ENCODE measurements around the gene KCNK15. TPM values are rescaled to one million over a fixed set of nuclear protein-coding genes. Genes with fewer than 3 reads are reported as not detected.

The KCNK15 gene
- total and polyA plus RNA-seq, 4 donors = 0.08 to 0.11 (median 0.08) TPM; not detected in 1

- no peaks in the 10 kb centered on the region for H3K36me3 ChIP-seq (ENCODE audit: control insufficient read depth in 4 of 4, insufficient read depth in 3 of 4, low read depth in 1 of 4, low read length in 3 of 4)
- 65% methylated on average over 7 of the region's 7 CpGs for WGBS
- no peaks in the 10 kb centered on the region for H3K27me3 ChIP-seq (ENCODE audit: control insufficient read depth in 4 of 4, insufficient read depth in 4 of 4, low read length in 3 of 4)
- H3K4me3 ChIP-seq (ENCODE audit: low read depth in 1 of 3, low read length in 3 of 3) = no peak overlapping the region
- no peaks in the 10 kb centered on the region for H3K9me3 ChIP-seq (ENCODE audit: control insufficient read depth in 4 of 4, low read length in 3 of 4)
- TF ChIP-seq RXRA (IDR thresholded peaks at IDR 0.05) = no peak
- no peak for TF ChIP-seq SP1 (IDR thresholded peaks at IDR 0.05)
- TF ChIP-seq REST (IDR thresholded peaks at IDR 0.05) = no peak
- no peak for TF ChIP-seq NR2F2 (IDR thresholded peaks at IDR 0.05)
- no peak for TF ChIP-seq TAF1 (conservative IDR thresholded peaks at IDR 0.05)
- no peak for TF ChIP-seq JUND (IDR thresholded peaks at IDR 0.05)
- no peak for TF ChIP-seq FOXA1 (IDR thresholded peaks at IDR 0.05)
- no peak for TF ChIP-seq MAX (IDR thresholded peaks at IDR 0.05)
- no peak for TF ChIP-seq EGR1 (IDR thresholded peaks at IDR 0.05; ENCODE audit: low read depth in 2 of 2)
- TF ChIP-seq YY1 (IDR thresholded peaks at IDR 0.05) = no peak
- TF ChIP-seq HNF4A (conservative IDR thresholded peaks at IDR 0.05) = no peak
- no peak for TF ChIP-seq RAD21 (IDR thresholded peaks at IDR 0.05)
- TF ChIP-seq GABPA (IDR thresholded peaks at IDR 0.05 in 1 of 2, conservative IDR thresholded peaks at IDR 0.05 in 1 of 2) = no peak
- H3K4me1 ChIP-seq (ENCODE audit: control insufficient read depth in 4 of 4, insufficient read depth in 4 of 4, low read length in 3 of 4) = peaks cover 7 to 14% (median 8%) of the 10 kb centered on the region in 4 donors
- DNase-seq (ENCODE audit: low spot score) = no peak
- no peak overlapping the region for H3K27ac ChIP-seq (ENCODE audit: low read depth in 1 of 2, low read length in 2 of 2)
- H3K9ac ChIP-seq (ENCODE audit: low read depth in 1 of 2, low read length in 2 of 2) = no peak overlapping the region
Measured at GRCh38 chr20:44743080-44743701, 2.5 kb upstream of the KCNK15 start.

- TF ChIP-seq CTCF (IDR thresholded peaks at IDR 0.05; ENCODE audit: low read depth, low read length, missing input control) = no peak
- peaks cover 7 to 14% (median 8%) of the 10 kb centered on the region in 4 donors for H3K4me1 ChIP-seq (ENCODE audit: control insufficient read depth in 4 of 4, insufficient read depth in 4 of 4, low read length in 3 of 4)
- H3K4me3 ChIP-seq (ENCODE audit: low read depth in 1 of 3, low read length in 3 of 3) = no peak overlapping the region
- WGBS = 93% methylated on average over 12 of the region's 12 CpGs
- no peaks in the 10 kb centered on the region for H3K36me3 ChIP-seq (ENCODE audit: control insufficient read depth in 4 of 4, insufficient read depth in 3 of 4, low read depth in 1 of 4, low read length in 3 of 4)
- H3K9me3 ChIP-seq (ENCODE audit: control insufficient read depth in 4 of 4, low read length in 3 of 4) = no peaks in the 10 kb centered on the region
- no peak overlapping the region for H3K27ac ChIP-seq (ENCODE audit: low read depth in 1 of 2, low read length in 2 of 2)
- DNase-seq (ENCODE audit: low spot score) = no peak
- no peak overlapping the region for H3K9ac ChIP-seq (ENCODE audit: low read depth in 1 of 2, low read length in 2 of 2)
- H3K27me3 ChIP-seq (ENCODE audit: control insufficient read depth in 4 of 4, insufficient read depth in 4 of 4, low read length in 3 of 4) = no peaks in the 10 kb centered on the region
Measured at GRCh38 chr20:44743916-44744655, 1.6 kb upstream of the KCNK15 start.
